ENCODE data around the gene PHLDB2.
"Not testable (repeated sequence)": the region's sequence is repeated elsewhere in the genome, so short reads cannot be mapped to it uniquely, and the experiment has no call there.

Gene PHLDB2

DNA sequence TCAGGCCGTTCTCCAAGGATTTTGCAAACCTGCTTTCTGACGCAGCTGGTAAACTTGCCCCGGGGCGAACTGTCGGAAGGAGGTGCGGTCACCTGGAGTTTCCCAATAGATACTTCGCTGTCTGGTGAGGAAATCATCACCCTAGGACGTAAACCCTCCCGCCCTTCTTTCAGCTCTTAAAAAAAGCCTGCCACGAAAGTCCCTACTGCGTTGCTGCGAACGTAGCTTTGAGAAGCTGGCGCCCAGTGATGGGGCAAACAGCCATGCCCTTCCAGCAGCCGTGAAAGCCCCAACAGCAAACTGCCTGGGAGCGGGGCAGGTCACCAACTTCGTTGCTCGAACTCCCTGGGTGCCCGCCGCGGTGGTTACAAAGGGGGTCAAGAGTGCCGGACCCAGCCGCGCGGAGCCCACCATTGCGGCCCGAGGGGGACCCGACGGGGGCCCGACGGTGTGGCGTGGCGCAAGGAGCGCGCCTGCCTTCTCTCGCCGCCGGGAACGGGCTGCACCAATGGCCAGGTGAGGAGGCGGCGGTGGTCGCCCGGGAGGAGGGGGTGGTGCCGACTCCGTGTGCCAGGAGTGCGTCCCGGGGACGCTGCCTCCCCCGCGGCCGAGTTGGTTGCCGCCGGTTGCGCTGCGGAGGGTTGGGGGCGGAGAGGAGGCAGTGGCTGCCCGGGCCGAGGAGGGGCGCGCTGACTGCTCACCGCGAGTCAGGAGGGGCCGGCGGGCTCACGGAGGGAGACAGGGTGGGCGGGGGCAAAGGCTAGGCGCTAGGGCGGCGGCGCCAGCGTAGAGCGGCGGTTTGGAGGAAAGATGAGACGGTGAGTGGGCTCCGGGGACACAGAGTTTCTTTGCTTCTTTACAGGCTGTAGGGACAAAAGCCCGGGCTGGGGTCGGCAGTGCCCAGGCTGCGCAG is at the start of gene PHLDB2:
PHLDB2 (plus strand) TSS at position 205 of the 913 bp plus-strand sequence. CDS start 24,813 bp downstream, outside the sequence.
- DNase-seq: no peak

DNA sequence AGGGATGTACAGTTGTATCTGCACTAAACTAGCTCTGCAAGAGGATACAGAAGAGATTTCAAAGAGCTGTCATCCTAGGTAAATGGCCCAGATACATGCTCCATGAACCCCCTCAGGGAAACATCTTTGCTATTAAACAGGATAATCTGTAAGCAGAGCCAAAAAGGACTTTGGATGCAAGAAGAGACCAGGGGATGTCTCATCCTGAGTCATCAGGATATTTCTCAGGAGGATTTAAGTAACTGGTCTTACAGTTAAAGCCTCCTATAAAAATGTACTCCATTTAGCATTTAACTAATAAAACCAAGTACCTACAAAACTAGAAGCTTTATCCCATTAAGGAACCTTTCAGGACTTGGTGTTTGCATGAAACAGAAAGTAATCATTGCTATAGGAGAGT is 48.2 kb upstream of the PHLDB2 start:
- no peak for DNase-seq

DNA sequence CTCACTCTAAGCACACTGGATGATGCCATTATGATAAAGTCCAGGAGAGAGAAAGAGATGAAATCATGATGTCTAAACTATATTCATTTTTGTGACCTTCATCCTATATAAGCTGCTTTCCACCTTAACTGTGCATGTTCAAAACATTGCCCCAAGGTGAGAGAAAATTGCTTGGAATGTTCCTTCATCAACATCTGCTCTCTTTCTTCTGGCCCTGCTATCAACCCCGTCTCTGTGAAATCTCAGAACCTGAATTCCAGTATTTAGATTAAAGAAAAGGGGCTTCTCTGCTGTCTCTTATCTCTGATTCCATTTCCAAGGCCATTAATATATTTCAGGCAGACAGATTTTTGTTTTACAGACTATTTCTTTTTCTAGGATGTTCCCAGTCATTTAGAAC is 47.3 kb upstream of the PHLDB2 start:
- DNase-seq: no peak

DNA sequence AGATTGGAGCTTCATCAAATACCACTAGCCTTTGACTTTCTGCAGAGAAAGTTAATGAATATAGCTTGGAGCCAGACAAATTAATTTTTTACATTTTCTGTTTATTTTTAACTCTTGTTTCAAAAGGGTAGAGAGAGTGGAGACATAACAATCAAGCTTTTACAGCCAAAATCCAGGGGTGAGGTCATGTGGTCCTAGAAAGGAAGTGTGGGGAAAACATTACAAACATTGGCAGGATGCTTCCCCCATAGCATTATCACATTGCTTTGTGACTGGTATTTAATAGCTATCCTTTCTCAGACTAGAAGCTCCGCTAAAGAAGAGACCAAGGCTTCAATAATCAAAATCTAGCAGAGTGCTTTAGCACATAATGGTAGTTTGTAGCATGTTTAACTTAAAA is 46.4 kb upstream of the PHLDB2 start:
- no peak for DNase-seq

DNA sequence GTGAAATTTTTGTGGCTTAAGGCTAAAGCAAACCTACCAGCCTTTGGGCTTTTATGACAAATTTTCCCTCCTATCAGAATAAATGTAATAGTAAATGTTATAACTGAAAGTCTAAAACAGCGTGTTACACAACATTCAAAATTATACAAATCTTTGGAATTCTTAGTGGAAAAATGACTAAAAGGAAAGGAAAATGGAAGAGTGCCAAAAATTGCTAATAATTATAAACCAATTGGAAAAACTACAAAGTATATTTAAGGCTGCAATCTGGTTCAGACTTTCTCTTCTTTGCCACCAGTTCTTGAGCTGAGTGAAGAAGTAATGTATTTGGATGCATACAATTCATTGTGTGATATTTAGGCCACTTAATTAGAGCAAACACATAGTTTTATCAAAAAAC is 45.6 kb upstream of the PHLDB2 start:
- DNase-seq: no peak

DNA sequence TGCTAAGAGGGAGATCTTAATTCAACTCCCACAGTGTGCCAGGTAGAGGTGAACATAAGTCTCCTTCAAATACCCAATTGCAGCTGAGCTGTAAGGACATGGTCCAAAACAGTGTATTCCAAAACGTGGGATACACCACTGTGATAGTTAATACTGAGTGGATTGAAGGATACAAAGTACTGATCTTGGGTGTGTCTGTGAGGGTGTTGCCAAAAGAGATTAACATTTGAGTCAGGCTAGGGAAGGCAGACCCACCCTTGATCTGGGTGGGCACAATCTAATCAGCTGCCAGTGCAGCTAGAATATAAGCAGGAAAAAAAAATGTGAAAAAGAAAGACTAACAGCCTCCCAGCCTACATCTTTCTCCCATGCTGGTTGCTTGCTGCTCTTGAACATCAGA is 45.1 kb upstream of the PHLDB2 start:
- DNase-seq: no peak

DNA sequence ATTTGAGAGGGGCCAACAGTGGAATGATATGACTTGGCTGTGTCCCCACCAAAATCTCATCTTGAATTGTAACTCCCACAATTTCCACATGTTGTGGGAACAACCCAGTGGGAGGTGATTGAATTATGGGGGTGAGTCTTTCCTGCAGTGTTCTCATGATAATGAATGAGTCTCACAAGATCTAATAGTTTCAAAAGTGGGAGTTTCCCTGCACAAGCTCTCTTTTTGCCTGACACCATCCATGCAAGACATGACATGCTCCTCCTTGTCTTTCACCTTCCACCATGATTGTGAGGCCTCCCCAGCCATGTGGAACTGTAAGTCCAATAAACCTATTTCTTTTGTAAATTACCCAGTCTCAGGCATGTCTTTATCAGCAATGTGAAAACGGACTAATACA is 42.3 kb upstream of the PHLDB2 start:
- DNase-seq: not testable (repeated sequence)

DNA sequence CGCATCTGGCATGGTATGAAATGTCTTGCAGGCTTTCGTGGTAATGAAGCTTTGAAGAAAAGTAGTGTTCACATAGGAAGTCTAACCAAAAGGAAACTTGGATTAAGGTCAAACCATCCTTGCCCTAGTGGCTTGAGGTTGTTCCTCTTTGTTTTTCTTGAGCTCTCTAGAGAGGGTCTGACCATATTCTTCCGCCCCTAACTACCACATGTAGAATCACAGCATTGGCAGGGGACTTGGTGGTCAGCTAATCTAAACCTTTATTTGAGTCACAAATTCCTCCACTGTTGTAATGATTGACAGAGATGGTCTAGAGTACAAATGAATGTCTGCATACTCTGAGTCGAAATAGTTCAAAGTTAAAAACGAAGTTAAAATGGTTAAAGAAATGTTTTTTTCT is 39.1 kb upstream of the PHLDB2 start:
- DNase-seq: no peak

DNA sequence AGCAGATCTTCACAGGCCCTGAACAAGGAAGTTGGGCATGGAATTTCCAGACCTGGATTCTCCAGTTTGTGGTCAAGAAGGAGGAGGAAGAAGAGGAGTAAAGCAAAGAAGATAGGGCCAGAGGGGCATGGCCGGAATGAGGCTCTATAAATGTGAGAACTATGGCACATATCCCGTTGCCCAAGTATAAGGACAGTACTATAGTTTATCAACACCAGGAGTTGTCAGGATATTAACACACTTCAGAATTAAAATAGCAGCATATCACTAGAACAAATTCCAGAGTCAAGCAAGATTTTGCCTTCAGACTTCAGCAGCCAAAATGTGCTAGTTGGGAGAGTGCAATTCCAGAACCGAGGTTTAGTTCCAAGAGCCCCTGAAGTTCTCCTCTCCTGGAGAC is 38.4 kb upstream of the PHLDB2 start:
- no peak for DNase-seq

DNA sequence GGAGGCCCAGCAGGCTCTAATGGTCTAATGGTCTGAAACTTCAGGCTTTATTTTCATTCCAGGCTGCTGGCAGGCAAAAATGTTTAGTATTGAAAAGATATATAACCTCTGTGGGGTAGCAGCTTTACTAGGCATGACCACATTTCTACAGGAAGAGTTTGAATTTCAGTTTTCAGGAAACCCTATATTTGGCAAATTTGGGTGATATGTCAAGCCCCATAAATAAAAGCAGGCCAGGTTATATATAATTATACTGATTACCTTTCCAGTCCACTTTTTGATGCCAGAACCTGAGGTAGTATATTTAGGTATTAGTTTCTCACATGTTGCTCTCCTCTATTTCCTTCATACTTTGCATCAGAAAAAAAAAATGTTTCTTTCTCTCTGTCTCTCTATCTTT is 37.2 kb upstream of the PHLDB2 start:
- no peak for DNase-seq

DNA sequence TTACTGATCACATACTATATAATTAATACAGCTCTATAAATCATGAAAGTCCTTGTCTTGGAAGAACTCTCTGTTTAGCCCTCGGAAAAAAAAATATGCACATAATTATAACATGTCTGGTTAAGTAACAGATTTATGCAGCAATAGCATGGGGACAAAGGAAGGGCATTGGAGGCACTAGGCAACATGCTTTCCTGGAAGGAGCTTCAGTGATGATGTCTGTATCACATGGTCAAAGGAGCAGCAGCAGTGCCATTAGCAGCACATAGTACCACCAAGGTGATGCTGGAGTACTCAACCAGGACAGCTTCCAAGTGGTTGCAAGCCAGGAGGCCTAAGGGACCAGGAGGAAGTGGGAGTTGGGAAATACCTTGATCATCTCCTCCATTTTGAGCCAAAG is 36.3 kb upstream of the PHLDB2 start:
- no peak for DNase-seq

DNA sequence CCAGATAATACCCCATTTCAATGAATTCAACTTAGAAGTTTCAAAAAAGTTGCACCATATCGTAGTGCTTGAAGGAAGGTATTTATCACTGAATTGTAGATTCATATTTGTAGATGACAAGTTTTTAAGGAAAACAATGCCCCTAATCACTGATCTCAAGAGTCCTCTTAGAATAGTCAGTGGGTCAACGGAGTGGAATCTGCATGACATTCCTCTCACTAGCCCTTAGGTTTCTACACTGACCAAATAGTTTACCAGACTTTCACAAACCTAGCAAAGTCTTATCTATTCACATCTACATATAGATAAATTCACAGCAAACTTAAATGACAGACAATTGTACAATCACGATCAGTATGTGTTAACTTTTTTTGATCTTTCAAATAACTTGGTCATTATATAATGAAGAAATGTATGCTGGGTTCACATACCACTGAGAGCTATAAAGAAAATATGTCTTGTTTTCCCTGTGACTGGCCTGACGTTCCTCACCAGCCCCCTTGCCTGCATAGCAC is 35.7 kb upstream of the PHLDB2 start:
- no peak for DNase-seq

DNA sequence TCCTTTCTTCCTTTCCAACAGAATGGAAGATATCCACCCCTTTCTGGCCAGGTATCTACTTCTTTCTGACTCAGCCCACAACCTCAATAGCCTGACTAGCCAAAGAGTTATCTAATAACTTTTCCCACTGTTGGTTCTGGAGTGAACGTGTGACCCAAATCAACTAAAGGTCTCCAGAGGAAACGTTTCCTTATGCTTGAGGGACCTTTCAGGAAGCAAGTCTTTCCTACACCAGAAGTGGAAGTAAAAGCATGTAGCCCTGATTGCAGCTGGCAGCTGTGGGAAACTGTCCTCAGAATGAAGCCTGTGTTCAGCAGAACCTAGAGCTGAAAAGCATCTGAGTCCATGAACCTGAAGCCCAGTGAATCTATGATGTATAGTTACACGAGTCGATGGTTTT is 34.7 kb upstream of the PHLDB2 start:
- no peak for DNase-seq

DNA sequence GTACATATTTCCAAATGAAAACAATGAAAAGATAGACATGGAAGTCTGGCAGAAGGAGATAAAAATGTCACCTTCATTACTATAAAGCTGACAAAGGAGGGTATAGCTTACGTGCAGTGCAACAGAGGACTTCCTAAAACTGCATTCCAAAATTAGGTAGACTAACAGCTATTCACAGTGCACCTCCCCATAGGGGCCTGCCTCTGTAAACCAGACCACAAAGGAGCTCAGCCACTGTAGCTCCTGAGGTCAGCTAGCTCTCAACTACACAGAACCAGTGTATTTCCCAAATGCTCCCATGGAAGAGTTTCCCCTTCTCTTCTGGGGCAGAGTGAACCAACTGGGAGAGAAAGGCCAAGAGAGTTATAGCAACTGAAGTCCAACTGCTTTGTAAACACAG is 31.2 kb upstream of the PHLDB2 start:
- no peak for DNase-seq

DNA sequence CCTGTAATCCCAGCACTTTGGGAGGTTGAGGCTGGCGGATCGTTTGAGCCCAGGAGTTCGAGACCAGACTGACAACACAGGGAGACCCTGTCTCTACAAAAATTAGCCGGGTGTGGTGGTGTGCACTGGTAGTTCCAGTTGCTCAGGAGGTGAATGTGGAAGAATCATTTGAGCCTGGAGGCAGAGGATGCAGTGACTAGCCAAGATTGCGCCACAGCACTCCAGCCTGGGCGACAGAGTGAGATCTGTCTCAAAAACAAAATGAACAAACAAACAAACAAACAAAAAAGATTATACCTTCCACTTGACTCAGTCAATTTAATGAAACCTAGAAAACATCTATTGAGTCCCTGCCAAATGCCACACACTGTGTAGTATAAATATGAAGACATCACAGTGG is 30.5 kb upstream of the PHLDB2 start:
- no peak for DNase-seq

DNA sequence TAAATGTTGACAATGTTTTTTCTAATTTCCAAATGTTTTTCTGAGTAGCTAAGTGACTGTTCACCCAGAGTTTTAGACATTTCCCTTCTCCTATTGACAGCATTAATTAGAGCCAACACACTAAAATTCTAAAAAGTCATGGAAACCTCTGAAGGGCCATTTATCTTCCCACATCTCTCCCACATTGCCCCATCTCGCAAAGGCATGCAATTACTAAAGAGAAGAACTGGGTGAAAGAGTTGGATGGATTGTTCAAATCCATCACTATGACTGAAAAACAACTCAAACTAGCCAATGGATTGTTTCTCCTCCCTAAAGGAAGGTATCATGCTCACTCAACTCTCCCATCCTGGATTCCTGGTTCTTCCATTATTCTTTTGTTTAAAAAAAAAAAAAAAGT is 30.0 kb upstream of the PHLDB2 start:
- no peak for DNase-seq

DNA sequence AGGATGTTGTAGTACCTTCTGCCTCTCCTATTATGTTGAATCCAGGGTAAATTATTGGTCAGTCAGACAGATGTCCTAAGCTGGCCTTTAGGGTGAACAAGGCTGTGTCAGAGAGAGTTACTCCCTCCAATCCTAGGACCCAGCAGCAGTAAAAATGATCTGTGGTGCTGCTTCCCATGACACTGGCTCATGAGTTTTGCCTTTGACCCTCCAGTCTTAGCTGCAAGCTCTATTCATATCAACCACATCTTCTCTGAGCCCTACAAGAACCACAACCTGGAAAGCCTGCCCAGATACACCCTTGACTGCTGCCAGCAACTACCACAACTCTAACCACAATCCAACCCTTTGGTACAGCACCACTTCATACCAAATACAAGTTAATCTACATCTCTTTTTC is 27.2 kb upstream of the PHLDB2 start:
- no peak for DNase-seq

DNA sequence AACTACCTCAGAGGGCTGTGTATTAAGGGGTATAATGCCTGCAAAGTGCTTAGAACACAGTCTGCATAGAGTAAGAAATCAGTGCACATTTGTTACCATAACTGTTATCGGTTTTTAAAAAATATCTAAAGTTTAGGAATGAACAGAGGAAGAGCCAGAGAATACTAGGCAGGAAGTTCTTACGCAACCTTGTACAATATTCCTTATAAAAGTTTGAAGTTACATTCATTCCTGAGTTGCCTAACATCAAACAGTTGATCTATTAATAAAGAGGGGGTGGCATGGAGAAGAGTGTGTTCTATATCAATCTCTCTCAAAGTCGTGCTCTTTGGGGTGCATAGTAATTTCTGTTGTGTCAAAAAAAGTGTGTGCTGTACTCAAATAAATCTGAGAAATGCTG is 22.0 kb upstream of the PHLDB2 start:
- no peak for DNase-seq

DNA sequence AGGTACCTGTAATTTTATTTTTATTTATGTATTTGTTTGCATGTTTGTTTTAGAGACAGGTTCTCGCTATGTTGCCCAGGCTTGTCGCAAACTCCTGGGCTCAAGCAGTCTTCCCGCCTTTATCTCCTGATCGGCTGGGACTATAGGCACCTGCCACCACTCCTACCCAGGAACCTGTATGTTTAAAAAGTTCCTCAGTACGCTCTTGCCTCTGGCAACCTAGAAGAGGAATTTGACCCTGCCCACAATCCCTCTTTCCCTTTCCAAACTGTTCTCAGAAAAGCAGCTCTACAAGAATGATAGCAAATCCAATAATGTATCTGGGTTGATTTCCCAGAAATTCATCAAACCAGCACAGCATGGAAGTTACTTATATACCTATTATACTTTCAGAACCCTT is 20.9 kb upstream of the PHLDB2 start:
- no peak for DNase-seq

DNA sequence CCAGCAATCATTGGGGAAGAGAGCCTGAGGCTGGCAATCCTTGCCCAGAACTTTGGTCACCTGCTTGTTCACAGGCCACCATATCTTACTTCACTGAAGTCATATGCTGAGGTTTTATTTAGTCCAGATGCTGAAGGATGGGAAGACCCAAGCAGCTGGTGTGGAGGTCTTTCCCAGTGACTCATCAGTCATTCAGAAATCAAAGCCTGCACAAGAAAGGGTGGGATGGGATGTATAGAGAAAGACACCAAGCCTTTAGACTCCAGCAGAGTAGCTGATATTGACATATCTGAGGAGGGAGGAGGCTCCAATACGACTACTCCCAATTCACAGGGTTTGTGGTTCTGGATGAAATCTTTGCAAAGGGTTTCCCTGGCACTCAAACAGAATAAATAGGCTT is 13.0 kb upstream of the PHLDB2 start:
- no peak for DNase-seq

DNA sequence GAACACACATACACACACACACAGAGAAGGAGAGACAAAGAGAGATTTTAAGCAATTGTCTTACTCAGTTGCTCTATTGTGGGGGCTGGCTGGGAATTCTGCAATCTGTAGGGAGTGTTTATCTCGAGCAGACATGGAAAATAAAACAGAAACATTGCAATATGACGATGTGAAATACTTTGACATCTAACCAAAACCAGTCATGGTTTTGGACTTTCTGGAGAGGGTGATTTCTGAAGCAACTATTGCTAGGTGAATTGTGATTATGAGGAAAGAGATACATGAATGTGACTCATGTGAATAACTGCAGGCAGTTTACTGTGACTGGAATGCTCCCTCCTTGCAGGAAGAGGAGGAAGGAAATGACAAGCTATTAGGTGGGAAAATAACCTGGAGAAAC is 12.3 kb upstream of the PHLDB2 start:
- no peak for DNase-seq

DNA sequence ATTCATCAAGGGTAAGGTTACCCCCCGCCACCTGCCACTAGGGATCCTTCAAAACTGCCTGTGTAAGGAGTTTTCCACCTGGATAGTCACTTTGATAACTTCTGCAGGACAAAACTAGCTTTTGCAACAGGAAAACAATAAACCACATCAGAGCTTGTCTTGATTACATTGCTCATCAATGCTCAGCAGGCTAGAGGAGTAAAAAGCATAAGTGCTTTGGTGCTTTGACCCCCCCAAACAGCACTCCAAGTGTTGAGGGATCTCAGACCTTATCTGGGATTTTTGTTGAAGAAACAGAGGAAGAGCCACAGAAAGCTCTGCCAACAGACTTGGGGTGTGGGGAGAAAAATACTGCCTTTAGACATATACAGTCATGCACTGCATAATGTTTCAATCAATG is 10.8 kb upstream of the PHLDB2 start:
- no peak for DNase-seq

DNA sequence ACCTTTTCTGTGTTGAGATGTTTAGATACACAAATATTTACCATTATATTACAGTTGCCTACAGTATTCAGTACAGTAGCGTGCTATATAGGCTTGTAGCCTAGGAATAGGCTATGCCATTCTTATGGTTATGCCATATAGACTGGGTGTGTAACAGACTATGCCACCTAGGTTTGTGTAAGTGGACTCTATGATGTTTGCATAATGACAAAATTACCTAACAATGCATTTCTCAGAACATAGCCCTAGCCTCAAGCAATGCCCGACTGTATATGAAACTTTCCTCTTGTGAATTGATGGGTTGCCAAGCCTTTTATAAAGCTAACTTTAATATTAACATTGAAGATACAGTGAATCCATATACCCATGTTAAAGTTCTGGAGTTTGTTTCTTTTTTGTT is 10.3 kb upstream of the PHLDB2 start:
- DNase-seq: no peak

DNA sequence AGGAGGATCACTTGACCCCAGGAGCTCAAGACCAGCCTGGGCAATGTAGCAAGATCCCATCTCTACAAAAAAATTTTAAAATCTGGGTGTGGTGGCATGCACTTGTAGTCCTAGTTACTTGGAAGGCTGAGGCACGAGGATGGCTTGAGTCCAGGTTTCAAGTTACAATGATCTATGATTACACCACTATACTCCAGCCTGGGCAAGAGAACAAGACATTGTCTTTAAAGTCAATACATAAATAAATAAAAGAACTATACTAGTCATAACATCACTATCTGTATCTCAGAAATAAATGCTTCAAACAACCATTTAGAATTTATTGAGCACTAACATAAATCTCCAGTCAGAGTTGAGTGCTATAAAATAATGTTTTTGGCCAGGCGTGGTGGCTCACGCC is 8.5 kb upstream of the PHLDB2 start:
- no peak for DNase-seq

DNA sequence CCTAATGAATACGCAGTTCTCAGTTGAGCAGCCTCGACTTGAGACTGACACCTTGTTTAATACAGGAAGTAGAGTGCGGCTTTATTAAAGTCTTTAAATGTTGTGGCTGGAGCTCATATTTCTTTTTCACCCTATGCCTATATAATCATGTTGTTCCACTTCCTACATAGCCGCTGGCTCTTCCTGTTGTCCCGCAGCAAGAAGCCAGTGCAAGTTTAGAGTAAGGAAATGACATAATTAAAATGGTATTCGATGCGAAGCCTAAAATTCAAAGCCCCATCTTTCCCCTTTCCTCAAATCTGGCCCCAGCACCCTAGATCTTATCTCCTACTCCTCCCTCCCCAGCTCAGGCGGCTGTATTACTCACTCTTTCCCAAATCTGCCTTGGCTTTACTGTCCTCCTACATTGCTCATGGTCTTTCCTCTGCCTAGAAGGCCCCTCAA is 7.5 kb upstream of the PHLDB2 start:
- DNase-seq: no peak
